GM21423 (cell line): ENCODE data around the gene FNBP1.

Experiments
- ATAC-seq: cut with Tn5 transposase; IDR thresholded peaks from one replicate; pipeline ENCODE4 v1.9.1; 2021; ENCODE audit warnings: mild to moderate bottlenecking, moderate library complexity; ENCODE audit not compliant: unreplicated experiment

Gene FNBP1

GRCh38 chr9:130042885-130043653, at the start of gene FNBP1:
Gene FNBP1 (minus strand): TSS chr9:130043189. CDS start chr9:130042975, 214 bp downstream.
- peak; percentile 32 for ATAC-seq

DNA sequence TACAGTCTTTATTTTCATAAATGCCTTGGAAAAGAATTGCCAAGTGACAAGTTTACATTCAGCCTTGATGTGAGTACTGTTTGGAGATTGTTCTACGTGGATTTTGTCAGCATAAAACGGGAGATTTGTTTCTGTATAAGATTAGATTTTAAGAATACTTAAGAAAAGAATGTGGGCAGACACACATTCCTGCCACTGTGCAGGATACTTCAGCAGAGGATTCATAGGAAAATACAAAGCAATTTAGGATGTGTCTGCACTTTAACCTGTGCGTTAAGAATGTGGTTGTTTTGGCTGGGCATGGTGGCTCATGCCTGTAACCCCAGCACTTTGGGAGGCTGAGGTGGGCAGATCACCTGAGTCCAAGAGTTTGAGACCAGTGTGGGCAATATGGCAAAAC, 47.9 kb upstream of the FNBP1 start:
- ATAC-seq = no peak

GRCh38 chr9:130089141-130089540, 46.2 kb upstream of the FNBP1 start:
- ATAC-seq = no peak

GRCh38 chr9:130088051-130088450, 45.1 kb upstream of the FNBP1 start:
- ATAC-seq = no peak

DNA sequence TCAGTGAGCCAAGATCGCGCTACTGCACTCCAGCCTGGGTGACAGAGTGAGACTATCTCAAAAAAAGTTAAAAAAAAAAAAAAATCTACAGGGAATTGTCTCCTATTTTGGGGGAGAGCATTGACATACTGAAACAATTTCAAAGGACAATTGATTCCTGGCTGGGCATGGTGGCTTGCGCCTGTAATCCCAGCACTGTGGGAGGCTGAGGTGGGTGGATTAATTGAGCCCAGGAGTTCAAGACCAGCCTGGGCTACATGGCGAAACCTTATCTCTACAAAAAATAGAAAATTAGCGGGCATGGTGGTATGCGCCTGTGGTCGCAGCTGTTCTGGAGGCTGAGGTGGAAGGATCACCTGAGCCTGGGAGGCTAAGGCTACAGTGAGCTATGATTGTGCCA, 41.3 kb upstream of the FNBP1 start:
- ATAC-seq = no peak

GRCh38 chr9:130078547-130078946, 35.6 kb upstream of the FNBP1 start:
- no peak for ATAC-seq

DNA sequence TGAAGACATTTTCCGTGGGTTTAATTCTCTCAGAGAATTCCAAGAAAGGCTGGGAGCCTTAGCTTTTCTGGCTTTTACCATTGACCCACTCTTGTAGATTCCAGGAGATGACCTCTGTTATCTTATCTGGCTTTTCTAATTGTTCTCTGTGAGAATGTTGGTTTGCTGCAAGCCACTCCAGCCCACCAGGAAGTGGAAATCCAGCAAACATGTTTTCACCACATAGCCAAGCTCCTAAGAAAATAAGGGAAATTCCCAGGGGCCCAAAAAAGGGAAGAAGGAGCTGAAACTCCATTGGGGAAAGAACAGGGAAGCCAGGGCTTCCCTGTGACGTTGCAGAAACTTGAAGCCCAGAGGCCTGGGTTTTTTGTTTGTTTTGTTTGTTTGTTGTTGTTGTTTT, 30.4 kb upstream of the FNBP1 start:
- no peak for ATAC-seq

- ATAC-seq = no peak
These were observed 29.7 kb upstream of the FNBP1 start for GRCh38 chr9:130072515-130073235.

DNA sequence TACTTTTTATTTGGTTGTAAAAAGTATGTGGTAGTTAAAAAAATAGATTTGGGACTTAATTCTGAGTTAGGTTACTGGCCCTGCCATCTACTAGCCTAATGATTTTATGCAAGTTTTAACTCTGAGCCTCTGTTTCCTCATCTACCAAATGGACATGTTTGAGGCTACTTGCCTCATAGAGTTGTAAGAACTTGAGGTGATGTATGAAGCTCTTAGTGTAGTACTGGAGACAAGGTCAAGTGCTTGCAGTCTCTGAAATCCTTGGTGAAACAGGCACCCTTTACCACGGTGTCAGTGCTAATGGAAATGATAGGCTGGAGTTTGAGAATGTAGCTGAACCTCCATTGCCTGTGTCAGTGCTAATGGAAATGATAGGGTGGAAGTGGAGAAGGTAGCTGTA, 26.1 kb upstream of the FNBP1 start:
- ATAC-seq = no peak

DNA sequence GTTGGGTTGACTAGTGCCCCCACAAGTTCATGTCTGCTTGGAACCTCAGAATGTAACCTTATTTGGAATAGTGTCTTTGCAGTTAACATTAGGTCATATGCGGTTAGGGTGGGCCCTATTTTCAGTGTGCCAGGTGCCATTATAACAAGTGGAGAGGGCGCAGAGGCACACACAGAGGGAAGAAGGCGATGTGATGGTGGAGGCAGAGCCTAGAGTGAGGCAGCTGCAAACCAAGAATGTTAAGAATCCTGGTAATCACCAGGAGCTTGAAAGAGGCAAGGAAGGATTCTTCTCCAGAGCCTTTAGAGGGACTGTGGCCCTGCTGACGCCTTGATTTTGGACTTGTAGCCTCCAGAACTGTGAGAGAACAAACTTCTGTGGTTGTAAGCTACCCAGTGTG, 21.6 kb upstream of the FNBP1 start:
- ATAC-seq = no peak

DNA sequence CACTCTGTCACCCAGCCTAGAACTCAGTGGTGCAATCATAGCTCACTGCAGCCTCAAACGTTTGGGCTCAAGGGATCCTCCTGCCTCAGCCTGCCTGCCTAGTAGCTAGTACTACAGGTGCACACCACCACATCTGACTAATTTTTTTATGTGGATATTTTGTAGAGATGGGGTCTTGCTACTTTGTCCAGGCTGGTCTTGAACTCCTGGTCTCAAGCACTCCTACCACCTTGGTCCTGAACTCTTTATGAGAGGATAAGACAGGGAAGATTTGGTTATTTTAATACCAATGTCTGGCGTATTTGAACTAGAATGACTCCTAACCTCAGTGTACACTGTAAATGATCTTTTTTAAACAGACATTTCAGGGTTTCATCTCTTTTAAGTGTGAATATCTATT, 19.8 kb upstream of the FNBP1 start:
- ATAC-seq = no peak

- ATAC-seq = no peak
These were observed 17.3 kb upstream of the FNBP1 start for GRCh38 chr9:130060296-130060695.

DNA sequence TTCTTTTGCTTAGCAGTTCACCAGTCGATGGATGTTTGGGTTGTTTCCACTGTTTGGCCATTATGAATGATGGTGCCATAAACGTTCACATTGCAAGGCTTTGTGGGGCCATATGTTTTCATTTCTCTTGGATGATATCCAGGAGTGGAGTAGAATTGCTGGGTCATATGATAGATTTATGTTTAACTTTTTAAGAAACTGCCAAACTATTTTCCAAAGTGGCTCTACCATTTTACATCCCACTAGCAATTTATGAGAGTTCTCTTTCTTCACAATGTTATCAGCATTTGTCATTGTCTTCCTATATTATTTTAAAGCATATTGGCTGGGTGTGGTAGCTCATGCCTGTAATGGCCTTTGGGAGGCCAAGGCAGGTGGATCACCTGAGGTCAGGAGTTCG, 15.9 kb upstream of the FNBP1 start:
- ATAC-seq = no peak

DNA sequence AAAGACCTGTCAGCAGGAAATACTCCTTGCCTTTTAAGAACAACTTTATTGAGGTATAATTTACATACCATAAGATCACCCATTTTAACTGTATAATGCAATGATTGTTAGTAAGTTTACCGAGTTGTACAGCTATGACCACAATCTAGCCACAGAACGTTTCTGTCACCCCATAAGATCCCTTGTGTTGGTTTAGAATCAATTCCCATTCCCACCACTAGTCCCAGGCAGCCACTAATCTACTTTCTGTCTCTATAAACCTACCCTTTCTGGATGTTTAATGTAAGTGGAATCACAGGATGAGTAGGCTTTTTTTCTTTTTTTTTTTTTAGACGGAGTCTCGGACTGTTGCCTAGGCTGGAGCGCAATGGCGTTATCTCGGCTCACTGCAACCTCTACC, 15.2 kb upstream of the FNBP1 start:
- ATAC-seq = no peak

- no peak for ATAC-seq
These were observed 11.8 kb upstream of the FNBP1 start for GRCh38 chr9:130054820-130055219.

GRCh38 chr9:130054325-130054786, 11.4 kb upstream of the FNBP1 start:
- no peak for ATAC-seq

GRCh38 chr9:130053504-130054324, 10.7 kb upstream of the FNBP1 start, which contains the start of gene GPR107:
Gene GPR107 (plus strand): TSS chr9:130053906. CDS start chr9:130053933, 27 bp downstream.
- peak; percentile 82 for ATAC-seq

GRCh38 chr9:130053109-130053503, 10.1 kb upstream of the FNBP1 start:
- ATAC-seq = no peak

GRCh38 chr9:130051855-130052254, 8.9 kb upstream of the FNBP1 start:
- no peak for ATAC-seq

- no peak for ATAC-seq
These were observed 7.5 kb upstream of the FNBP1 start for GRCh38 chr9:130050462-130050861.

GRCh38 chr9:130049431-130050210, 6.6 kb upstream of the FNBP1 start:
- ATAC-seq = no peak
